GM06990 (cell line): ENCODE data around the gene TTC7B.

ENCODE experiments used
- DNase-seq: peaks from one replicate; pipeline ENCODE4 v3.0.0-alpha.2; 2011; ENCODE audit not compliant: insufficient read length; ENCODE audit errors: extremely low read depth
- H3K27me3 ChIP-seq: replicated peaks from 2 replicates; pipeline ENCODE4 v1.6.0; 2011; ENCODE audit warnings: low read length; ENCODE audit not compliant: control insufficient read depth, insufficient read depth
- H3K36me3 ChIP-seq: 2 replicates; pipeline ENCODE4 v1.5.1; 2011; ENCODE audit warnings: low read length; ENCODE audit not compliant: control insufficient read depth, insufficient read depth
- H3K4me3 ChIP-seq: replicated peaks from 2 replicates; pipeline ENCODE4 v1.5.1; 2011; ENCODE audit warnings: low read depth, mild to moderate bottlenecking, control low read depth, low read length
- CTCF ChIP-seq: IDR thresholded peaks from 2 replicates; pipeline ENCODE4 v1.5.1; 2011; ENCODE audit warnings: low read length, control low read depth, mild to moderate bottlenecking, inconsistent platforms; ENCODE audit not compliant: insufficient read depth, poor library complexity, severe bottlenecking

TTC7B gene

DNA sequence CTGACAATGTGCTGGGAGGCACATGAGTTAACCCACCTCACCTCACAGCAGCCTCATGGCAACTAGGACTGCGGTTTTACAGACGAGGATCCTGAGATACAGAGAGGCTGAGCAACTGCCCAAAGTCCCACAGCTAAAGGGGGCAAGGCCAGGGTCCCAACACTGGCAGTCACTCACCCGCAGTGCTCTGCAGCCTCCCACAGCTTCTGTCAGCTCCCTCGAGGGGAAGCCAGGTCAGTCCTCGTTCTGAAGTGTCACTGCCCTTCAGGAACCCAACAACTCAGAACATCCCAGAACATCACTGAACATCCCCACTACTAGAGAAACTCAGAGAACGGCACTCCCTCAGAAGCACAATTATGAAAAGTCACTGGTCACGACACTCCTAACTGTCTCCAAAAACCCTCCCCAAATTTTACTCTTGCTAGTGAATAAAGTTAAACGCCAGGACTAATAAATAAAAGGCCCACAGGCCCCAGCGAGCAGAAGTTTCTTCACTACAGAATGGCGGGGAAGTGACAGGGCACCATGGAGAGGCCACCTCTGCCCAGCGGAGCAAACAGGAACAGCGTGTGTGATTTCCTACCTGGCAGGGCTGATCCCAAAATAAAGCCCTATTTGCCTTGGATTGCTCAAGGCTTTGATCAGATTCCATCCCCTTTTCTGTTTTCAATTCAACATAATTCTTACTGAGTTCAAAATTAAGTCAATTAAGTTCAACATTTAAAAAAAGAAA, 75.1 kb downstream of the TTC7B start:
- no peaks in the 10 kb centered on the region; the same call in 1 of the 2 replicates for H3K27me3 ChIP-seq
- no peak for DNase-seq
- no peaks in the 10 kb centered on the region for H3K36me3 ChIP-seq
- H3K4me3 ChIP-seq, result no peak overlapping the region
- TF ChIP-seq CTCF, result no peak

- no peak for TF ChIP-seq CTCF
- Histone ChIP-seq H3K36me3 (no peaks in the 10 kb centered on the region), H3K4me3 (no peak overlapping the region), H3K27me3 (no peaks in the 10 kb centered on the region; the same call in 1 of the 2 replicates)
- DNase-seq, result no peak
These were observed 76.1 kb downstream of the TTC7B start for GRCh38 chr14:90740081-90740480.

- Histone ChIP-seq H3K4me3 (no peak overlapping the region), H3K36me3 (no peaks in the 10 kb centered on the region), H3K27me3 (no peaks in the 10 kb centered on the region; the same call in 1 of the 2 replicates)
- DNase-seq, result no peak
- no peak for TF ChIP-seq CTCF
These were observed 76.7 kb downstream of the TTC7B start for GRCh38 chr14:90739318-90740068.

DNA sequence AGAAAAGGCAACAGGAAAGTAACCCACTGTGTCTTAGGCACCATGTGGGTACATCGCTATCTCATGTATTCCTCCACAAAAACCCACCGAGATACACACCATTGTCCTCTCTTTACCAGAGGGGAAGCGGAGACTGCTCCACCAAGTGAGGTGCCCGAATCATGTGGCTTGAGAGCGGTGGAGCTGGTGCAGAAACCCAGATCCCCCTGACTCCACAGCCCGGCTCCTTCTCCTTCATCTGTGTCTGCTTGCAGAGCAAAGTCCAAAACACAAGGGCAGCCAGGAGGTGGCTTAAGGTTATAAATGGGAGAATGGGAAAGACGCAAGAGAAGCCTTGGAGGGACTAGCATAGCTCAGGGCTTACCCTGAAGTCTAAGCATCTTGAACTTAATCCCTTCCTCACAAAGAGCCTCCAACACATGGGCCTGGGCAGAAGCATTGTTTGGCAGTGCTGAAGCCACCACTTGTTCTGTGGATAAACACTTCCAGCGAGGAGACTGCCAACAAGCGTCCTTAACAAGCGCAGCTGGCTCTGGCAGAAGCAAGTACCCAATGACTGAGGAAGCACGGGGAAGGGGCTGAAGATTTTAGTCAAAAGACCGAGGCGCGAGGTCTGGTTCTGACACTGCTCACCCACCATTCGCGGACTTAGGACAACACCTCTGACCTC, 83.0 kb downstream of the TTC7B start:
- no peaks in the 10 kb centered on the region for H3K36me3 ChIP-seq
- DNase-seq, result no peak
- H3K4me3 ChIP-seq, result no peak overlapping the region
- H3K27me3 ChIP-seq, result no peaks in the 10 kb centered on the region
- TF ChIP-seq CTCF, result no peak

- DNase-seq, result no peak
- Histone ChIP-seq H3K27me3 (no peaks in the 10 kb centered on the region), H3K4me3 (no peak overlapping the region), H3K36me3 (no peaks in the 10 kb centered on the region)
- no peak for TF ChIP-seq CTCF
These were observed 83.5 kb downstream of the TTC7B start for GRCh38 chr14:90732718-90733117.
